Parathyroid adenoma (tissue), 2 donors: Measurements from ENCODE around the gene HAL.

Source experiments
- H2AFZ ChIP-seq: fragments of 300-600 bp; sonication (generic); one replicate; pipeline ENCODE4 v1.7.0; 2017; ENCODE audit warnings: antibody characterized with exemption, mild to moderate bottlenecking
- H3K27ac ChIP-seq: fragments of 300-600 bp; sonication (generic); one replicate; pipeline ENCODE4 v1.7.0; 2017
- H3K27me3 ChIP-seq: fragments of 300-600 bp; sonication (generic); one replicate; pipeline ENCODE4 v1.7.0; 2017; ENCODE audit warnings: low read length; ENCODE audit not compliant: control insufficient read depth, insufficient read depth
- H3K36me3 ChIP-seq: fragments of 300-600 bp; sonication (generic); one replicate; pipeline ENCODE4 v1.7.0; 2017; ENCODE audit warnings: low read length; ENCODE audit not compliant: control insufficient read depth, insufficient read depth
- H3K4me1 ChIP-seq: fragments of 300-600 bp; sonication (generic); one replicate; pipeline ENCODE4 v1.7.0; 2017; ENCODE audit warnings: control low read depth
- H3K4me2 ChIP-seq: fragments of 300-600 bp; sonication (generic); one replicate; pipeline ENCODE4 v1.7.0; 2017; ENCODE audit warnings: low read length
- H3K4me3 ChIP-seq: fragments of 300-600 bp; sonication (generic); one replicate; pipeline ENCODE4 v1.7.0; 2017; ENCODE audit warnings: low read depth, low read length
- H3K79me2 ChIP-seq: fragments of 300-600 bp; sonication (generic); one replicate; pipeline ENCODE4 v1.7.0; 2017; ENCODE audit warnings: control low read depth
- H3K9ac ChIP-seq: fragments of 300-600 bp; sonication (generic); one replicate; pipeline ENCODE4 v1.7.0; 2017; ENCODE audit warnings: mild to moderate bottlenecking
- H3K9me3 ChIP-seq: fragments of 300-600 bp; sonication (generic); one replicate; pipeline ENCODE4 v1.7.0; 2017; ENCODE audit warnings: low read length; ENCODE audit not compliant: control insufficient read depth
- TF ChIP-seq, protein P1 (sequence below): fragments of 300-600 bp; sonication (generic); IDR thresholded peaks from one replicate; pipeline ENCODE4 v1.7.0; 2017; ENCODE audit warnings: antibody characterized with exemption, mild to moderate bottlenecking
- donor health status: primary hyperparathyroidism.

HAL gene, protein sequence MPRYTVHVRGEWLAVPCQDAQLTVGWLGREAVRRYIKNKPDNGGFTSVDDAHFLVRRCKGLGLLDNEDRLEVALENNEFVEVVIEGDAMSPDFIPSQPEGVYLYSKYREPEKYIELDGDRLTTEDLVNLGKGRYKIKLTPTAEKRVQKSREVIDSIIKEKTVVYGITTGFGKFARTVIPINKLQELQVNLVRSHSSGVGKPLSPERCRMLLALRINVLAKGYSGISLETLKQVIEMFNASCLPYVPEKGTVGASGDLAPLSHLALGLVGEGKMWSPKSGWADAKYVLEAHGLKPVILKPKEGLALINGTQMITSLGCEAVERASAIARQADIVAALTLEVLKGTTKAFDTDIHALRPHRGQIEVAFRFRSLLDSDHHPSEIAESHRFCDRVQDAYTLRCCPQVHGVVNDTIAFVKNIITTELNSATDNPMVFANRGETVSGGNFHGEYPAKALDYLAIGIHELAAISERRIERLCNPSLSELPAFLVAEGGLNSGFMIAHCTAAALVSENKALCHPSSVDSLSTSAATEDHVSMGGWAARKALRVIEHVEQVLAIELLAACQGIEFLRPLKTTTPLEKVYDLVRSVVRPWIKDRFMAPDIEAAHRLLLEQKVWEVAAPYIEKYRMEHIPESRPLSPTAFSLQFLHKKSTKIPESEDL

GRCh38 chr12:95996034-95996658 is at the start of gene HAL:
HAL (minus strand) TSS chr12:95996344; CDS start chr12:95995910, 434 bp downstream.
- H3K4me3 ChIP-seq = no peak within 1 kb of the TSS
- no peaks in the 10 kb centered on the region for H3K9me3 ChIP-seq
- no peak within 1 kb of the TSS for H2AFZ ChIP-seq
- H3K79me2 ChIP-seq = no peaks in the 10 kb centered on the region
- H3K9ac ChIP-seq = no peak within 1 kb of the TSS
- H3K36me3 ChIP-seq = no peaks in the 10 kb centered on the region
- TF ChIP-seq, protein P1, sequence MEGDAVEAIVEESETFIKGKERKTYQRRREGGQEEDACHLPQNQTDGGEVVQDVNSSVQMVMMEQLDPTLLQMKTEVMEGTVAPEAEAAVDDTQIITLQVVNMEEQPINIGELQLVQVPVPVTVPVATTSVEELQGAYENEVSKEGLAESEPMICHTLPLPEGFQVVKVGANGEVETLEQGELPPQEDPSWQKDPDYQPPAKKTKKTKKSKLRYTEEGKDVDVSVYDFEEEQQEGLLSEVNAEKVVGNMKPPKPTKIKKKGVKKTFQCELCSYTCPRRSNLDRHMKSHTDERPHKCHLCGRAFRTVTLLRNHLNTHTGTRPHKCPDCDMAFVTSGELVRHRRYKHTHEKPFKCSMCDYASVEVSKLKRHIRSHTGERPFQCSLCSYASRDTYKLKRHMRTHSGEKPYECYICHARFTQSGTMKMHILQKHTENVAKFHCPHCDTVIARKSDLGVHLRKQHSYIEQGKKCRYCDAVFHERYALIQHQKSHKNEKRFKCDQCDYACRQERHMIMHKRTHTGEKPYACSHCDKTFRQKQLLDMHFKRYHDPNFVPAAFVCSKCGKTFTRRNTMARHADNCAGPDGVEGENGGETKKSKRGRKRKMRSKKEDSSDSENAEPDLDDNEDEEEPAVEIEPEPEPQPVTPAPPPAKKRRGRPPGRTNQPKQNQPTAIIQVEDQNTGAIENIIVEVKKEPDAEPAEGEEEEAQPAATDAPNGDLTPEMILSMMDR = no peak
- H3K4me1 ChIP-seq = no peaks in the 10 kb centered on the region
- H3K27me3 ChIP-seq = no peaks in the 10 kb centered on the region
- no peak within 1 kb of the TSS for H3K27ac ChIP-seq
- no peak within 1 kb of the TSS for H3K4me2 ChIP-seq

GRCh38 chr12:96045566-96045965 is 49.4 kb upstream of the HAL start:
- Histone ChIP-seq H3K4me2 (no peak overlapping the region), H2AFZ (no peak overlapping the region), H3K4me3 (no peak overlapping the region), H3K27me3 (no peaks in the 10 kb centered on the region), H3K4me1 (peaks cover 24% of the 10 kb centered on the region), H3K79me2 (no peaks in the 10 kb centered on the region), H3K9me3 (no peaks in the 10 kb centered on the region), H3K36me3 (no peaks in the 10 kb centered on the region), H3K9ac (no peak overlapping the region), H3K27ac (no peak overlapping the region)
- TF ChIP-seq, protein P1 = no peak

DNA sequence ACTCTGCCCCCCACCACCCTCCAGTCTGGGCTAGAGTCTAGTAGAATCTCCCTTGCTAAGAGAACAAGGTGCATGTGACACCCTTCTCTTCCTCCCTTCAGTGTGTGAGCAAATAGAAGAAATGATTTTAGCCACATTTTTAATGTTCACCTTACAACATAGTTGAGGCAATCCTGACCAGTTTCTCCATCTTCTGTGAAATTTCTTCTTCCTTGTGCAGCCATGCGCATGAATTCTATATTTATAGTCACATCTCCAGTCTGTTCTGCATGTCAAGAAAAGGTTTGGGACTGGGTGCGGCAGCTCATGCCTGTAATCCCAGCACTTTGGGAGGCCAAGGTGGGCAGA is 48.8 kb upstream of the HAL start:
- Histone ChIP-seq H3K79me2 (no peaks in the 10 kb centered on the region), H3K27ac (no peak overlapping the region), H3K9ac (no peak overlapping the region), H3K4me1 (peaks cover 31% of the 10 kb centered on the region), H3K9me3 (no peaks in the 10 kb centered on the region), H3K4me3 (no peak overlapping the region), H3K4me2 (no peak overlapping the region), H3K27me3 (no peaks in the 10 kb centered on the region), H2AFZ (no peak overlapping the region), H3K36me3 (no peaks in the 10 kb centered on the region)
- TF ChIP-seq, protein P1 = no peak

- peaks cover 37% of the 10 kb centered on the region for H3K4me1 ChIP-seq
- TF ChIP-seq, protein P1 = no peak
- no peaks in the 10 kb centered on the region for H3K9me3 ChIP-seq
- H3K36me3 ChIP-seq = no peaks in the 10 kb centered on the region
- H3K4me2 ChIP-seq = no peak overlapping the region
- no peak overlapping the region for H2AFZ ChIP-seq
- no peaks in the 10 kb centered on the region for H3K27me3 ChIP-seq
- no peaks in the 10 kb centered on the region for H3K79me2 ChIP-seq
- H3K4me3 ChIP-seq = no peak overlapping the region
- H3K27ac ChIP-seq = no peak overlapping the region
- H3K9ac ChIP-seq = no peak overlapping the region
Observed at GRCh38 chr12:96044017-96044942, 48.1 kb upstream of the HAL start.
